Neutrophil (primary cell): ENCODE results near the gene CDCA4.

Source experiments
- H3K27ac ChIP-seq: fragments of 200-600 bp; sonication (generic); 2 replicates; pipeline ENCODE4 v1.5.1; 2016; ENCODE audit warnings: mild to moderate bottlenecking, moderate library complexity
- H3K27me3 ChIP-seq: fragments of 200-600 bp; sonication (generic); 2 replicates; pipeline ENCODE4 v1.6.0; 2016; ENCODE audit warnings: mild to moderate bottlenecking
- H3K36me3 ChIP-seq: fragments of 200-600 bp; sonication (generic); 2 replicates; pipeline ENCODE4 v1.5.1; 2017
- H3K4me1 ChIP-seq, 2 experiments: fragments of 200-600 bp in 1 of 2; sonication (generic) in 1 of 2; 1 replicate in 1 of 2; 2 replicates in 1 of 2; pipeline versions ENCODE4 v1.5.1 to v1.6.1; 2013 to 2016; ENCODE audit warnings: low read depth in 1 of 2, low read length in 1 of 2, mild to moderate bottlenecking in 1 of 2, moderate library complexity in 1 of 2; ENCODE audit not compliant: control insufficient read depth in 1 of 2, insufficient read depth in 1 of 2
- H3K4me3 ChIP-seq, 2 experiments: fragments of 200-600 bp in 1 of 2; sonication (generic) in 1 of 2; 1 replicate in 1 of 2; 2 replicates in 1 of 2; pipeline ENCODE4 v1.5.1; 2013 to 2016; ENCODE audit warnings: low read depth in 1 of 2, low read length in 1 of 2, mild to moderate bottlenecking in 1 of 2, moderate library complexity in 1 of 2
- H3K9me3 ChIP-seq: fragments of 200-600 bp; sonication (generic); 2 replicates; pipeline ENCODE4 v1.5.1; 2016
- TF ChIP-seq, protein P1 (sequence below): fragments of 200-600 bp; sonication (generic); IDR thresholded peaks from 2 replicates; pipeline ENCODE4 v1.5.1; 2016; ENCODE audit warnings: antibody characterized with exemption

Gene CDCA4

DNA sequence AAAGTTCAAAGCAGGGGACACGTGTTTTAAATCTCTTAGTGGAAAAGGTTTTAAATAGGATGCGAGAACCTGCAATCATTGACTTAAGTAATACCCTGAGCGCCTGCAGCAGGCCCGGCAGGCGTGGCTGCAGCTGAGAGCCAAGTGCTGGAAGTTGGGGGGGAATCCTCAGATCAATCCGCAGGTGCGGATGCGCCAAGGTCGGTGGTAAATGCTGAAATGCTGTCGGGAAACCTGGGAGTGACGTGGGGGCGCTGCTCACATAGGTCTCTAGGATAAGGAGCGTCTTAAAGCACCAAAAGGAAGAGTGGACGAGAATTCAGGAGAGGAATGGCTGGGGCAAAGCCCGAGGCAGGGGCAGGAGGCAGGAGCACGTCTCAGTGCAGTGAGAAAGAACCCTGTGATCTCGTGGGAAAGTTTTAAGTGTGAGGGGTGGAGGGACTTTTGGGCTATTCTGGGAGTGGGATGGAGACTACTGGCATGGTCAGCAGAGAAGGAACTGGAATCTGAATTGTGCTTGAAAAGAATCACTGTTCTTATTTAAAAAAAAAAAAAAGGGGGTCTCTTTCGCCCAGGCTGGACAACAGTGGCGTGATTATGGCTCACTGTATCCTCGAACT, 883 bp upstream of the CDCA4 start:
- TF ChIP-seq, protein P1, sequence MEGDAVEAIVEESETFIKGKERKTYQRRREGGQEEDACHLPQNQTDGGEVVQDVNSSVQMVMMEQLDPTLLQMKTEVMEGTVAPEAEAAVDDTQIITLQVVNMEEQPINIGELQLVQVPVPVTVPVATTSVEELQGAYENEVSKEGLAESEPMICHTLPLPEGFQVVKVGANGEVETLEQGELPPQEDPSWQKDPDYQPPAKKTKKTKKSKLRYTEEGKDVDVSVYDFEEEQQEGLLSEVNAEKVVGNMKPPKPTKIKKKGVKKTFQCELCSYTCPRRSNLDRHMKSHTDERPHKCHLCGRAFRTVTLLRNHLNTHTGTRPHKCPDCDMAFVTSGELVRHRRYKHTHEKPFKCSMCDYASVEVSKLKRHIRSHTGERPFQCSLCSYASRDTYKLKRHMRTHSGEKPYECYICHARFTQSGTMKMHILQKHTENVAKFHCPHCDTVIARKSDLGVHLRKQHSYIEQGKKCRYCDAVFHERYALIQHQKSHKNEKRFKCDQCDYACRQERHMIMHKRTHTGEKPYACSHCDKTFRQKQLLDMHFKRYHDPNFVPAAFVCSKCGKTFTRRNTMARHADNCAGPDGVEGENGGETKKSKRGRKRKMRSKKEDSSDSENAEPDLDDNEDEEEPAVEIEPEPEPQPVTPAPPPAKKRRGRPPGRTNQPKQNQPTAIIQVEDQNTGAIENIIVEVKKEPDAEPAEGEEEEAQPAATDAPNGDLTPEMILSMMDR, result no peak
- peak overlapping the region; percentile 63 to 73 for H3K4me3 ChIP-seq
- no peaks in the 10 kb centered on the region for H3K9me3 ChIP-seq
- no peaks in the 10 kb centered on the region for H3K27me3 ChIP-seq
- H3K4me1 ChIP-seq, result peaks cover 23 to 24% of the 10 kb centered on the region in 2 experiments
- H3K27ac ChIP-seq, result peak overlapping the region; percentile 78
- H3K36me3 ChIP-seq, result no peaks in the 10 kb centered on the region

GRCh38 chr14:105019861-105020814, 745 bp downstream of the CDCA4 start:
- TF ChIP-seq, protein P1, result no peak
- H3K4me1 ChIP-seq, result peaks cover 23 to 27% of the 10 kb centered on the region in 2 experiments
- no peaks in the 10 kb centered on the region for H3K9me3 ChIP-seq
- H3K27ac ChIP-seq, result peak overlapping the region; percentile 78
- no peaks in the 10 kb centered on the region for H3K27me3 ChIP-seq
- H3K36me3 ChIP-seq, result no peaks in the 10 kb centered on the region
- H3K4me3 ChIP-seq, result peak overlapping the region; percentile 77

DNA sequence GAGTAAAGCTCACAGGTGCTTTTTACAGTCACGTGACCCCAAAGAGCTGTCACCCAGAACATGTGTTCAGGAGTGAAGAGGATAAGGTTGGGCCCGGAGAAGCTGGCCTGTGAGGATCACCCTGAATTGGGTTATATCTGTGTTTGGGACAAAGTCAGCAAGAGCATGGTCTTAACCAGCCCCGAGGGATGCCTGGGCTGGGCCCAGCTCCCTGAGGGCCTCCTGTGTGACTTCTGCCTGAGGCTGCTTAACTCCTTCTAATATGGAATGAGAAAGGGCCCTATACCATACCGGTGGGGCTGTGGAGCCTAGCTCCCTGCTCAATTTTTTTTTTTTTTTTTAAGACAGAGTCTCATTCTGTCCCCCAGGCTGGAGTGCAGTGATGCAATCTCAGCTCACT, 2.5 kb downstream of the CDCA4 start:
- H3K9me3 ChIP-seq, result no peaks in the 10 kb centered on the region
- no peak overlapping the region for H3K27ac ChIP-seq
- H3K27me3 ChIP-seq, result no peaks in the 10 kb centered on the region
- TF ChIP-seq, protein P1, result no peak
- peaks cover 23 to 28% of the 10 kb centered on the region in 2 experiments for H3K4me1 ChIP-seq
- H3K36me3 ChIP-seq, result no peaks in the 10 kb centered on the region
- no peak overlapping the region for H3K4me3 ChIP-seq

DNA sequence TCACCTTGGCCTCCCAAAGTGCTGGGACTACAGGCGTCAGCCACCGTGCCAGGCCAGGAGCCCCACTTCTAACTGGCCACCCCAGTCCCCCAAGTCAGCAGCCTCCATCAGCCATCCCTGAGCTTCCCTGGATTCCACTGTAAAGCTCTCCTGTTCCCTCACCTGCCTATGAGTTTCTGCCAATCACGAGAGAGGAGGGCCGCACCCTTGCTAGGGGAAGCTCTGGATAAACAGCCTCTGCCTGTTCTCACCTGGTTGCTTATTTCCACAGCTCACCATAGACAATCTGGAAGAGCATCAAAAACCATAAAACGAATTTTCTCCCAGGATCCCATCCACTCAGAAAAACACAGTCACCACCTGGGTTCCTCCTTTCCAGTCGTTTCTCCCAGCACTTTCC, 5.0 kb downstream of the CDCA4 start:
- H3K27ac ChIP-seq, result no peak overlapping the region
- no peaks in the 10 kb centered on the region for H3K9me3 ChIP-seq
- H3K27me3 ChIP-seq, result no peaks in the 10 kb centered on the region
- H3K36me3 ChIP-seq, result peaks cover 10% of the 10 kb centered on the region
- H3K4me1 ChIP-seq, result peaks cover 14 to 21% of the 10 kb centered on the region in 2 experiments
- TF ChIP-seq, protein P1, result no peak
- no peak overlapping the region for H3K4me3 ChIP-seq

GRCh38 chr14:105015242-105015641, 5.6 kb downstream of the CDCA4 start:
- H3K36me3 ChIP-seq, result peaks cover 15% of the 10 kb centered on the region
- no peaks in the 10 kb centered on the region for H3K9me3 ChIP-seq
- H3K4me1 ChIP-seq, result peaks cover 12 to 18% of the 10 kb centered on the region in 2 experiments
- no peak overlapping the region for H3K27ac ChIP-seq
- TF ChIP-seq, protein P1, result no peak
- H3K4me3 ChIP-seq, result no peak overlapping the region
- H3K27me3 ChIP-seq, result no peaks in the 10 kb centered on the region
